ENCODE data around the gene ARMC6. TPM values are rescaled to one million over a fixed set of nuclear protein-coding genes. Genes with fewer than 3 reads are reported as not detected.

Gene ARMC6
- total and polyA plus RNA-seq, 7 donors: 11.4 to 23.5 (median 15.6) TPM

- intact Hi-C loops (cut with DNase I): no loop called here
Measured at GRCh38 chr19:19095691-19096090, 62.3 kb downstream of the ARMC6 start.

GRCh38 chr19:19096641-19097627 is 63.5 kb downstream of the ARMC6 start:
- peaks cover 0 to 24% (median 0%) of the 10 kb centered on the region in 4 donors for H3K36me3 ChIP-seq
- H3K4me1 ChIP-seq: no peaks in the 10 kb centered on the region
- WGBS, 2 donors: 61 to 85% methylated on average over 24 of the region's 24 CpGs
- no peaks in the 10 kb centered on the region for H3K9me3 ChIP-seq
- H3K27ac ChIP-seq: no peak overlapping the region
- intact Hi-C loops (cut with DNase I): no loop called here
- no peak overlapping the region for H3K4me3 ChIP-seq
- no peaks in the 10 kb centered on the region for H3K27me3 ChIP-seq
- no peak for DNase-seq
- TF ChIP-seq POLR2A (IDR thresholded peaks at IDR 0.05): no peak
- TF ChIP-seq EP300 (IDR thresholded peaks at IDR 0.05): no peak
- TF ChIP-seq CTCF (IDR thresholded peaks at IDR 0.05): no peak
- no peak for TF ChIP-seq POLR2AphosphoS5 (IDR thresholded peaks at IDR 0.05)

More at GRCh38 chr19:19095691-19096090, 62.3 kb downstream of the ARMC6 start:
- 84 to 86% methylated on average over 11 of the region's 11 CpGs for WGBS, 2 donors
- Histone ChIP-seq H3K36me3 (peaks cover 0 to 21% (median 0%) of the 10 kb centered on the region in 4 donors), H3K9me3 (no peaks in the 10 kb centered on the region), H3K27ac (no peak overlapping the region), H3K27me3 (no peaks in the 10 kb centered on the region), H3K4me3 (no peak overlapping the region), H3K4me1 (no peaks in the 10 kb centered on the region)
- no peak for DNase-seq
- TF ChIP-seq POLR2AphosphoS5 (IDR thresholded peaks at IDR 0.05): no peak
- TF ChIP-seq EP300 (IDR thresholded peaks at IDR 0.05): no peak
- TF ChIP-seq CTCF (IDR thresholded peaks at IDR 0.05): no peak
- TF ChIP-seq POLR2A (IDR thresholded peaks at IDR 0.05): no peak

GRCh38 chr19:19098084-19098702 is 64.8 kb downstream of the ARMC6 start:
- no peaks in the 10 kb centered on the region for H3K27me3 ChIP-seq
- H3K9me3 ChIP-seq: no peaks in the 10 kb centered on the region
- no peak overlapping the region for H3K4me3 ChIP-seq
- 85 to 93% methylated on average over 9 of the region's 9 CpGs for WGBS, 2 donors
- H3K36me3 ChIP-seq: peaks cover 0 to 24% (median 0%) of the 10 kb centered on the region in 4 donors
- no peak for DNase-seq
- no peaks in the 10 kb centered on the region for H3K4me1 ChIP-seq
- TF ChIP-seq POLR2A (IDR thresholded peaks at IDR 0.05) (no peak), POLR2AphosphoS5 (IDR thresholded peaks at IDR 0.05) (no peak), EP300 (IDR thresholded peaks at IDR 0.05) (no peak), CTCF (IDR thresholded peaks at IDR 0.05) (no peak)
- no peak overlapping the region for H3K27ac ChIP-seq
- intact Hi-C loops (cut with DNase I): no loop called here

GRCh38 chr19:19098703-19099632 is 65.6 kb downstream of the ARMC6 start:
- peaks cover 0 to 24% (median 0%) of the 10 kb centered on the region in 4 donors for H3K36me3 ChIP-seq

More at GRCh38 chr19:19098703-19099632, 65.6 kb downstream of the ARMC6 start:
- Histone ChIP-seq H3K27ac (no peak overlapping the region), H3K4me3 (no peak overlapping the region), H3K27me3 (no peaks in the 10 kb centered on the region), H3K9me3 (no peaks in the 10 kb centered on the region), H3K4me1 (no peaks in the 10 kb centered on the region)
- intact Hi-C loops (cut with DNase I): no loop called here
- no peak for DNase-seq
- TF ChIP-seq CTCF (IDR thresholded peaks at IDR 0.05): no peak
- no peak for TF ChIP-seq POLR2AphosphoS5 (IDR thresholded peaks at IDR 0.05)
- no peak for TF ChIP-seq EP300 (IDR thresholded peaks at IDR 0.05)
- no peak for TF ChIP-seq POLR2A (IDR thresholded peaks at IDR 0.05)
- 84 to 90% methylated on average over 18 of the region's 18 CpGs for WGBS, 2 donors

Data from sigmoid colon (tissue), 7 donors.